Fibroblast of pulmonary artery (primary cell): ENCODE measurements around the gene CYP17A1.
A peak's percentile ranks its signal among the peaks of the same experiment; 100 is the strongest.
"Not testable (repeated sequence)": the region's sequence is repeated elsewhere in the genome, so short reads cannot be mapped to it uniquely, and the experiment has no call there.

Experiments used
- DNase-seq: peaks from one replicate; pipeline ENCODE4 v3.0.0-alpha.2; 2010; ENCODE audit warnings: low read depth
- H3K4me3 ChIP-seq: replicated peaks from 2 replicates; pipeline ENCODE4 v1.5.1; 2011; ENCODE audit warnings: low read depth, mild to moderate bottlenecking, control low read depth, low read length, moderate library complexity
- TF ChIP-seq, protein P1 (sequence below): IDR thresholded peaks from 2 replicates; pipeline ENCODE4 v1.5.1; 2011; ENCODE audit warnings: mild to moderate bottlenecking, control low read depth, low read length, inconsistent platforms; ENCODE audit errors: missing control alignments

Gene CYP17A1

DNA sequence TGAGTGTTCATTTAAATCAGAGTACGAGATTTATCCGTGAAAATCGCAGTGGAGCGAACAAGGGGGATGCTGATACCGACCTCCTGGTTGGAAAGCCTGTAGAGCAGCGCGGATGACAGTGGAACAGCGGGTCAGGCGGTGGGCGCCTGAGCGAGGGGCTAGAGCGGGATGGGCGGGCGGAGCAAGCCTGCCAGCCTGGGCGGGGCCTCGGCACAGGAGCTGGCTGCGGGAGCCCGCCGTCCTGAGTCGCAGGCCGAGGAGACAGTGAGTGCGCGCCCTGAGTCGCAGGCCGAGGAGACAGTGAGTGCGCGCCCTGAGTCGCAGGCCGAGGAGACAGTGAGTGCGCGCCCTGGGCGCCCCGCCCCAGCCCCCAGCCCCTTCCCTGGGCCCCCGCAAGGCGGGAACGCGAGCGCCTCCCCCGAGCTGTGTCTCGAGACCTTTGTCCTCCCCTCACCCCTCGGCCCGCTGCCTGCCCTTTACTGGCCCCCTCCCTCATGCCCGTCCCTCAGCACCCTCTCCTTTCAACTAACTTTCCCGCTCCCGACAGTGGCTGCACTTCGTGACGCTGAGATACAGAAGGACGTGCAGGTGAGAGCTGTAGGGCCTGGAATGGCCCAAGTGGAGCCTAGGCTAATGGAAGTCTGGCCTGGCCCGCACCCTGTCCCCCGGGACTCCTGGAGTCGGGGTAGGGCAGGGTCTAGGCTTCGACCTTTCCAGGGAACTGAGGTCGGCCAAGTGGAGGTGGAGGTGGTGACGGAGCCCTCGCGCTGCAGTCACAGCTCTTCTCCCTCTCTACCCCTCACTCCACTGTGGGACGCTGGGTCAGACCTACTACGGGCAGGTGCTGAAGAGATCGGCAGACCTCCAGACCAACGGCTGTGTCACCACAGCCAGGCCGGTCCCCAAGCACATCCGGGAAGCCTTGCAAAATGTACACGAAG is 32.3 kb upstream of the CYP17A1 start, which contains the start of gene AS3MT:
TSS of gene AS3MT (plus strand) at position 213 of the 941 bp plus-strand sequence. CDS start at position 336, 123 bp downstream.
- H3K4me3 ChIP-seq = peak within 1 kb of the TSS; percentile 48
- TF ChIP-seq, protein P1, sequence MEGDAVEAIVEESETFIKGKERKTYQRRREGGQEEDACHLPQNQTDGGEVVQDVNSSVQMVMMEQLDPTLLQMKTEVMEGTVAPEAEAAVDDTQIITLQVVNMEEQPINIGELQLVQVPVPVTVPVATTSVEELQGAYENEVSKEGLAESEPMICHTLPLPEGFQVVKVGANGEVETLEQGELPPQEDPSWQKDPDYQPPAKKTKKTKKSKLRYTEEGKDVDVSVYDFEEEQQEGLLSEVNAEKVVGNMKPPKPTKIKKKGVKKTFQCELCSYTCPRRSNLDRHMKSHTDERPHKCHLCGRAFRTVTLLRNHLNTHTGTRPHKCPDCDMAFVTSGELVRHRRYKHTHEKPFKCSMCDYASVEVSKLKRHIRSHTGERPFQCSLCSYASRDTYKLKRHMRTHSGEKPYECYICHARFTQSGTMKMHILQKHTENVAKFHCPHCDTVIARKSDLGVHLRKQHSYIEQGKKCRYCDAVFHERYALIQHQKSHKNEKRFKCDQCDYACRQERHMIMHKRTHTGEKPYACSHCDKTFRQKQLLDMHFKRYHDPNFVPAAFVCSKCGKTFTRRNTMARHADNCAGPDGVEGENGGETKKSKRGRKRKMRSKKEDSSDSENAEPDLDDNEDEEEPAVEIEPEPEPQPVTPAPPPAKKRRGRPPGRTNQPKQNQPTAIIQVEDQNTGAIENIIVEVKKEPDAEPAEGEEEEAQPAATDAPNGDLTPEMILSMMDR = no peak
- DNase-seq = no peak

DNA sequence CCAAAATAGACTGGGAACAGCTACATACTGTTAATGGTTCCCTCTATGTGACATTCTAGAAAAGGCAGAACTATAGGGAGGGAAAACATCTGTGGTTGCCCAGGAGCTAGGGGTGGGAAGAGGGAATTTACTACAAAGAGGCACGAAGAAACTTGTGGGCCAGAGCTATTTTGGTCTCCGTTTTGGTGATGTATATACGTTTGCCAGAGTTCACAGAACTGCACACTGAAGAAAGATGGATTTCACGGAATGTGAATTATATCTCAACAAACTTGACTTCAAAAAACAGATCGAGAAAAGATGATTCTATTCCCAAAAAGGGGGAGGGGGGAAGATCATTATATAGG is 31.7 kb upstream of the CYP17A1 start:
- TF ChIP-seq, protein P1 = no peak
- H3K4me3 ChIP-seq = peak overlapping the region; percentile 48
- no peak for DNase-seq

DNA sequence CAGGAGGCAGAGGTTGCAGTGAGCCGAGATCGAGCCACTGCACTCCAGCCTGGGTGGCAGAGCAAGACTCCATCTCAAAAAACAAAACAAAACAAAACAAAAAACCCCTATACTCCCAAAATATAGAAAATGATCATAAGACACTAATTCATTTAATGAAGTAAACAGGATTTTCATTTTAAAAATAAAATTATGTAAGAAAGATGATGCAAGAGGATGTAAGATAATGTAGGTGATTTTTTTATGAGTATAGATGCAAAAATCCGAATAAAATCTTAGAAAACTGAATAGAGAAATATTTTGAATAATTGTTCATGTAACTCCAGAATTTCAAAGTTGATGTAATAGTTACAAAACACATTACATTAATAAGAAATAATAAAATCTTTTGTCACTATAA is 28.4 kb upstream of the CYP17A1 start:
- no peak for DNase-seq
- TF ChIP-seq, protein P1 = no peak
- H3K4me3 ChIP-seq = no peak overlapping the region

DNA sequence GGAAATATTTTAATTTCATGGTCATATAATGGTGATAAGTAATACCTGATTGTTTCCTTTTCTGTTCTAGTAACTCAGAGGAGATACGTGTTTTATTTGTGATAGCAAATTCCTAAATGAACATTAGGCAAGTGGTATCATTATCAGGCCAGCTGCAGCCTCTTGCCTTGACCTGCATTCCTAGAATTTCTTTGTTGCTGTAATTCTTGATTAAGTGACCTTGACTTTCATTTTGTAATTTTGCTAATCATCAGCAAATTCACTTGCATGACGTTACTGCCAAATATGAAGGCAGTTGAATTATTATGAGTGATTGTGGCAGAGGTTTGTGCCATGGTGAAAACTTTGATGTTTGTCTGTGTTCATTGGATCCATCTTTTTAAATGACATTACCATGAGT is 26.4 kb upstream of the CYP17A1 start:
- TF ChIP-seq, protein P1 = no peak
- no peak overlapping the region for H3K4me3 ChIP-seq
- DNase-seq = no peak

DNA sequence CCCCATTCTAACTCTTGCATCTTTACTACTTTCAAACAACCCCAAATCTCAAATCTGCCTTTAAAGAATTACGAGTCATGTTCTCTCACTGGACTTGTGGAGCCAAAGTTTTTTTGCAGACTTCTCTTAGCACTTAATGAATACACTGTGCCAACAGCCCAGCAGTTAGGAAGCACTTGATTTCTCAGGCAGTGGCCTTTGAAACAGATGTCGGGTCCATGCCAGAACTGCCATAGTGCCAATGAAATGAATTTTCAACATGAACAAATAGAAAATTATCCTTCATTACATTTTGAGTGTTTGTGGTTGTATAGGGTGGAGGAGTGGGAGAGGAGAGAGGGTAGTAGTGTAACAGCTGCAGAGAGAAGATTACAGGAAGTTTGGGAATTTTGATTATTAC is 22.7 kb upstream of the CYP17A1 start:
- no peak overlapping the region for H3K4me3 ChIP-seq
- TF ChIP-seq, protein P1 = no peak
- no peak for DNase-seq

DNA sequence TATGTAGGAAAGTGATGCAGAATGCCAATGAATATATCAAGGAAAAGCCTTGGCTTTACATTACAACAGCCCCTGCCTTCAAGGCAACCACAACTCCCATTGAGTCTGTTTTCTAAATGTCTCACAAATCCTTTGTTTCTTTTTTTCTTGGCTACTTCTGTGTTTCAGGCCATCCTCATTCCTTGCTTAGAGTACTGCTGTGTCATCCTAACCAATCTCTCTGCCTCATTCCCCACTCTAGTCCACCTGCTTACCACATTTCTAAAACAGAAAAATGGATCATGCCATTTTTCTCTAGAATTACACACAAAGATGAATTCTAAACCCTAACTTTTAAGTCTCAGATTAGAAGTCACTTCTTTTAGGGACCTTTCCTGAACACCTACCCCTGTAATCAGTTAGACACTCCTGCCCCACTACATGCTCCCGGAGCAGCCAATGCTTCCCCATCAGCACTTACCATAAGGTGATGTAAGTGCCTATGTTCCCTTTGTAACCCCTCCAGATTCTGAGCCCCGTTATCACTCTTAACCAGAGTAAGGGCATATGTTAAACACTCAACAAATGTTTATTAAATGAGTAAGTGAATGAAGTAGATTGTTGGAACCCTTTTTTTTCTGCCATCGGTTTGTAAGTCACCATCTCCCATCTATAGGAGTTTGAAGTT is 19.7 kb upstream of the CYP17A1 start:
- H3K4me3 ChIP-seq = no peak overlapping the region
- no peak for DNase-seq
- TF ChIP-seq, protein P1 = no peak

DNA sequence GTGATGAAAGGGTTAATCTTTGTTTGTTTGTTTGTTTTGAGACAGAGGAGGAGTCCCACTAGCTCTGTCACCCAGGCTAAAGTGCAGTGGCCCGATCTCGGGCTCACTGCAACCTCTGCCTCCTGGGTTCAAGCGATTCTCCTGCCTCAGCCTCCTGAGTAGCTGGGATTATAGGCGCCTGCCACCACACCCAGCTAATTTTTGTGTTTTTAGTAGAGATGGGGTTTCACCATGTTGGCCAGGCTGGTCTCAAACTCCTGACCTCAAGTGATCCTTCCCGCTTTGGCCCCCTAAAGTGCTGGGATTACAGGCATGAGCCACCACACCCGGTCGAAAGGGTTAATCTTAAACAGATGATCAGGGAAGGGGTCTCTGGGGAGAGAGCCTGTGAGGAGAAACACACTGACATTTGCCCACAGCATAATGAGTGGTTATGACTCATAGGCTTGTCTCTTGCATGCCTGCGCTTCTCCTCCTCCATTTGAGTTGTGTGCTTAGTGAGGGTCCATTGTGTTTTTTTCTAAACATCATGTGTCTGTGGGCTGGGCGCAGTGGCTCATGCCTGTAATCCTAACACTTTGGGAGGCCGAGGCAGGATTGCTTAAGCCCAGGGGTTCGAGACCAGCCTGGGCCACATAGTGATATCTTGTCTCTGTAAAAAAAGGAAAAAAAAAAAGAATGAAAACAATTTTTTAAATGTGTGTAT is 18.7 kb upstream of the CYP17A1 start:
- DNase-seq = peak; percentile 92
- not testable (repeated sequence) for H3K4me3 ChIP-seq

DNA sequence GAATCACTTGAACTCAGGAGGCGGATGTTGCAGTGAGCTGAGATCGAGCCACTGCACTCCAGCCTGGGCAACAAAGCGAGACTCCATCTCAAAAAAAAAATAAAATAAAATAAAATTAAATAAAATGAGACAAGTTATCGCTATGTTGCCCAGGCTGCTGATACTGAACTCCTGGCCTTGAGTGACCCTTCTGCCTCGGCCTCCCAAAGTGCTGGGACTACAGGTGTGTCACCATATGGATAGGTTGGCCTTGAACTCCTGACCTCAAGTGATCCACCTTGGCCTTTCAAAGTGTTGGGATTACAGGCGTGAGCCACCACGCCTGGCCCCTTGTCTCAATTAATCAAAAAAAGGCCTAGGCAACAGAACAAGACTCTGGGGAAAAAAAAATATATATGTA is 16.0 kb upstream of the CYP17A1 start:
- not testable (repeated sequence) for DNase-seq, H3K4me3 ChIP-seq
